Cardiac muscle cell (in vitro differentiated cells and primary cell): ENCODE data around the gene JMJD8. TPM values are rescaled to one million over a fixed set of nuclear protein-coding genes. Genes with fewer than 3 reads are reported as not detected.

Source experiments
- DNase-seq, 2 donors: peaks; one replicate each; pipeline versions ENCODE4 v3.0.0 to v3.0.0-alpha.2; 2010 to 2017; ENCODE audit warnings: low read depth in 1 of 2, low spot score in 1 of 2
- H3K27ac ChIP-seq: fragments of 200-600 bp; sonication (generic); 2 replicates; pipeline ENCODE4 v1.5.1; 2016
- H3K27me3 ChIP-seq: fragments of 200-600 bp; sonication (generic); 2 replicates; pipeline ENCODE4 v1.6.0; 2016; ENCODE audit warnings: control low read depth
- H3K36me3 ChIP-seq: fragments of 200-600 bp; sonication (generic); 2 replicates; pipeline ENCODE4 v1.5.1; 2016; ENCODE audit warnings: control low read depth
- H3K4me1 ChIP-seq: fragments of 200-600 bp; sonication (generic); 2 replicates; pipeline ENCODE4 v1.8.1; 2017; ENCODE audit warnings: low read depth, mild to moderate bottlenecking, mixed run types
- H3K4me3 ChIP-seq: fragments of 200-600 bp; sonication (generic); 2 replicates; pipeline ENCODE4 v1.5.1; 2016; ENCODE audit warnings: mild to moderate bottlenecking
- H3K9me3 ChIP-seq: fragments of 200-600 bp; sonication (generic); 2 replicates; pipeline ENCODE4 v1.5.1; 2017; ENCODE audit warnings: low read depth, mild to moderate bottlenecking, control low read depth
- polyA plus RNA-seq: library from polyadenylated mRNA; unstranded; fragments of >200 nt; fragmentation: Nextera tagmentation; extraction: Ambion mirVana; gene quantifications from 2 replicates; pipeline ENCODE4 v1.2.1, GENCODE V29; 2016
- total RNA-seq: library from RNA; depleted of rRNA; stranded (reverse); fragments of >200 nt; gene quantifications from 2 replicates; pipeline ENCODE4 v1.2.3, GENCODE V29; 2016
- TF ChIP-seq, protein P1 (sequence below): IDR thresholded peaks from 2 replicates; pipeline ENCODE4 v1.5.1; 2012; ENCODE audit warnings: low read depth, mild to moderate bottlenecking, low read length

The JMJD8 gene
- total and polyA plus RNA-seq, 2 experiments from 2014 or later = 105 to 118 TPM

DNA sequence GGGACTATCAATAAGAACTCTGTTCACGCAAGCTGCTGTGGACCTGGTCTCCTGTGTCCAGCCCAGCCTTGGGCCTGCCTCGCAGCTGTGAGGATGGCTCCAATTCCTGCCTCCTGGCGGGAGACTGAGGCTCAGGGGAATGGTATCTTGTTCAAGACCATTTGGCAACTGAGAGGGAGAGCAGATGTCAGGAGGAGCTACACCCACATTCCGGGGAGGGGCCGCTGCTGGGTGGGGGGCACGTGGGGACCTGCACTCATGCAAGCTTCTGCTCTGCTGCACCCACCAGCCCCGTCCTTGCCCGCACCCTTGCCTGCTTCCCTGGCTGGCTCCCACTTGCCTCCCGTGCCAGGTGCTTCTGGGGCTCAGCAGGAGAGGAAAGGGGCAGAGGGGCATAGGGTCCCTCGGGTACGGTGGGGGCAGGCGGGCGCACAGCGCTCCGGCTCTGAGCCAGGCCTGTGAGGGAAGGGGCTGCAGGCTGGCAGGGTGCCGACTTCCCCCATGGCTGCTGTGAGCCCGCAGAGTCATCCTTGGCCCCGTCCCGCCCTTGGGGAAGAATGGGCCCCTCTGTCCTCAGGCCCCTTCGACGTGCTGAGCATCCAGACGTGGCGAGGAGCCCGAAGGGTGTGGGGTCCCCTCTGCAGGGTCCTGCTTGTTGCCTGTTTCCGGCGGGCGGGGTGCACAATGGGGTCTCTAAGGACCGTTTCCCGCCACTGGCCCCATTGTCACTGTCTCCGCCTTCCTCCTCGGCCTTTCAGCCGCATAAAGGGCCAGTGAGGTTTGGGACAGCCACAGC lies 33.5 kb upstream of the JMJD8 start:
- no peak for DNase-seq
- H3K9me3 ChIP-seq = no peaks in the 10 kb centered on the region
- H3K27me3 ChIP-seq = no peaks in the 10 kb centered on the region
- H3K27ac ChIP-seq = no peak overlapping the region
- no peak overlapping the region for H3K4me3 ChIP-seq
- H3K4me1 ChIP-seq = peaks cover 23% of the 10 kb centered on the region
- TF ChIP-seq, protein P1, sequence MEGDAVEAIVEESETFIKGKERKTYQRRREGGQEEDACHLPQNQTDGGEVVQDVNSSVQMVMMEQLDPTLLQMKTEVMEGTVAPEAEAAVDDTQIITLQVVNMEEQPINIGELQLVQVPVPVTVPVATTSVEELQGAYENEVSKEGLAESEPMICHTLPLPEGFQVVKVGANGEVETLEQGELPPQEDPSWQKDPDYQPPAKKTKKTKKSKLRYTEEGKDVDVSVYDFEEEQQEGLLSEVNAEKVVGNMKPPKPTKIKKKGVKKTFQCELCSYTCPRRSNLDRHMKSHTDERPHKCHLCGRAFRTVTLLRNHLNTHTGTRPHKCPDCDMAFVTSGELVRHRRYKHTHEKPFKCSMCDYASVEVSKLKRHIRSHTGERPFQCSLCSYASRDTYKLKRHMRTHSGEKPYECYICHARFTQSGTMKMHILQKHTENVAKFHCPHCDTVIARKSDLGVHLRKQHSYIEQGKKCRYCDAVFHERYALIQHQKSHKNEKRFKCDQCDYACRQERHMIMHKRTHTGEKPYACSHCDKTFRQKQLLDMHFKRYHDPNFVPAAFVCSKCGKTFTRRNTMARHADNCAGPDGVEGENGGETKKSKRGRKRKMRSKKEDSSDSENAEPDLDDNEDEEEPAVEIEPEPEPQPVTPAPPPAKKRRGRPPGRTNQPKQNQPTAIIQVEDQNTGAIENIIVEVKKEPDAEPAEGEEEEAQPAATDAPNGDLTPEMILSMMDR = no peak
- no peaks in the 10 kb centered on the region for H3K36me3 ChIP-seq

DNA sequence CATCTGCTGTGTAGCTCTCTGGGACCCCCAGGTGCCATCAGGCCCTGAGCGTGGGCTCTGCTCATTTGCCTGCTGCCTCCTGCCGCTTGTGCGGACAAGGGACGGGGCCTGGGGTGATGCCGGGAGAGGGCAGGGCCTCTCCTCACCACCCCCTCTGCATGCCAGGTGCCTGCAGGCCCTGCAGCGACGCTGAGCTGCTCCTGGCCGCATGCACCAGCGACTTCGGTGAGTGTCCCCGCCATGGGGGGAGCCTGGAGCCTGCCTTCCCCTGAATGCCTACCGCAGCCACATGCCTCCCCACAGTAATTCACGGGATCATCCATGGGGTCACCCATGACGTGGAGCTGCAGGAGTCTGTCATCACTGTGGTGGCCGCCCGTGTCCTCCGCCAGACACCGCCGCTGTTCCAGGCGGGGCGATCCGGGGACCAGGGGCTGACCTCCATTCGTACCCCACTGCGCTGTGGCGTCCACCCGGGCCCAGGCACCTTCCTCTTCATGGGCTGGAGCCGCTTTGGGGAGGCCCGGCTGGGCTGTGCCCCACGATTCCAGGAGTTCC lies 32.7 kb upstream of the JMJD8 start:
- H3K9me3 ChIP-seq = no peaks in the 10 kb centered on the region
- H3K27me3 ChIP-seq = no peaks in the 10 kb centered on the region
- peaks cover 23% of the 10 kb centered on the region for H3K4me1 ChIP-seq
- no peaks in the 10 kb centered on the region for H3K36me3 ChIP-seq
- DNase-seq = no peak
- H3K27ac ChIP-seq = no peak overlapping the region
- no peak overlapping the region for H3K4me3 ChIP-seq
- TF ChIP-seq, protein P1 = no peak

DNA sequence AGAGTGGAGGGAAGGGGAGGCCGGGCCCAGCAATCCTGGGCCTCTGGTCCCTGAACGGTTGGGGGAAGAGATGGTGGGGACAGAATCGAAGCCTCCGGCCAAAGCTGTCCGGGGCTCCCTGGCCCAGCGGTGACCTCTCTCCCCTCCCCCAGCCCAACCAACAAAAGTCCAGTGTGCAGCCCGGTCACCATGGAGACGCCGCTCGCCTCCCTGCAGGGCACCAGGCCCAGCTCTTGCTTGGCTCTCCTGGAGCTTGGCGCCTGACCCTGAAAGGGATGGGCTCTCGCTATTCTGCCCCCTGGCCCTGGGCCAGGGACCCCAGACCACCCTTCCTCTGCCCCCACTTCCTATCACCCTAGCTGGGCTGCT lies 32.0 kb upstream of the JMJD8 start:
- peaks cover 19% of the 10 kb centered on the region for H3K4me1 ChIP-seq
- no peak overlapping the region for H3K27ac ChIP-seq
- H3K4me3 ChIP-seq = peak overlapping the region; percentile 62
- H3K9me3 ChIP-seq = no peaks in the 10 kb centered on the region
- peak; percentile 80 to 82 for DNase-seq
- TF ChIP-seq, protein P1 = no peak
- H3K36me3 ChIP-seq = no peaks in the 10 kb centered on the region
- H3K27me3 ChIP-seq = no peaks in the 10 kb centered on the region

DNA sequence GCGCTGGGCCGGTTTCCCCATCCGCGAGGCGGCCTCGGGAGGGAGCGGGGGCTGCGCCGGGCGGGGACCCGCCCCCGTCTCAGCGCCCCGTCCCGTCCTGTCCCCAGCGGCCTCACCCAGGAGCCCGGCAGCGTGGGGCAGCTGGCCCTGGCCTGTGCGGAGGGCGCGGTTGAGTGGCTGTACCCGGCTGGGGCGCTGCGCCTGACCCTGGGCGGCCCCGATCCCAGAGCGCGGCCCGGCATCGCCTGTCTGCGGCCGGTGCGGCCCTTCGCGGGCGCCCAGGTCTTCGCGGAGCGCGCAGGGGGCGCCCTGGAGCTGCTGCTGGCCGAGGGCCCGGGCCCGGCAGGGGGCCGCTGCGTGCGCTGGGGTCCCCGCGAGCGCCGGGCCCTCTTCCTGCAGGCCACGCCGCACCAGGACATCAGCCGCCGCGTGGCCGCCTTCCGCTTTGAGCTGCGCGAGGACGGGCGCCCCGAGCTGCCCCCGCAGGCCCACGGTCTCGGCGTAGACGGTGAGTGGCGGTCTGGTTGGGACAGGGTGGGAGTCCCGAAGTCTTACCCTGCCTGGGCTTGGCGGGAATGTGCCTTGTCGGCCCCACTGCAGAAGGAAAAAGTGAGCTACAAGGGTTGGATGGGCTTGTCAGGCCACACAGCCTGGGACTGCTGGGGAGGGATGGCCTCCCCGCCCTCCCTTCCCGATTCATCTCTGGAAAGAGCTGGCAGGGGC lies 31.5 kb upstream of the JMJD8 start:
- Histone ChIP-seq H3K27me3 (no peaks in the 10 kb centered on the region), H3K27ac (no peak overlapping the region), H3K4me1 (peaks cover 22% of the 10 kb centered on the region), H3K9me3 (no peaks in the 10 kb centered on the region), H3K4me3 (peak overlapping the region; percentile 62), H3K36me3 (no peaks in the 10 kb centered on the region)
- DNase-seq = peak in 1 of 2 donors; percentile 79
- TF ChIP-seq, protein P1 = peak; percentile 5

DNA sequence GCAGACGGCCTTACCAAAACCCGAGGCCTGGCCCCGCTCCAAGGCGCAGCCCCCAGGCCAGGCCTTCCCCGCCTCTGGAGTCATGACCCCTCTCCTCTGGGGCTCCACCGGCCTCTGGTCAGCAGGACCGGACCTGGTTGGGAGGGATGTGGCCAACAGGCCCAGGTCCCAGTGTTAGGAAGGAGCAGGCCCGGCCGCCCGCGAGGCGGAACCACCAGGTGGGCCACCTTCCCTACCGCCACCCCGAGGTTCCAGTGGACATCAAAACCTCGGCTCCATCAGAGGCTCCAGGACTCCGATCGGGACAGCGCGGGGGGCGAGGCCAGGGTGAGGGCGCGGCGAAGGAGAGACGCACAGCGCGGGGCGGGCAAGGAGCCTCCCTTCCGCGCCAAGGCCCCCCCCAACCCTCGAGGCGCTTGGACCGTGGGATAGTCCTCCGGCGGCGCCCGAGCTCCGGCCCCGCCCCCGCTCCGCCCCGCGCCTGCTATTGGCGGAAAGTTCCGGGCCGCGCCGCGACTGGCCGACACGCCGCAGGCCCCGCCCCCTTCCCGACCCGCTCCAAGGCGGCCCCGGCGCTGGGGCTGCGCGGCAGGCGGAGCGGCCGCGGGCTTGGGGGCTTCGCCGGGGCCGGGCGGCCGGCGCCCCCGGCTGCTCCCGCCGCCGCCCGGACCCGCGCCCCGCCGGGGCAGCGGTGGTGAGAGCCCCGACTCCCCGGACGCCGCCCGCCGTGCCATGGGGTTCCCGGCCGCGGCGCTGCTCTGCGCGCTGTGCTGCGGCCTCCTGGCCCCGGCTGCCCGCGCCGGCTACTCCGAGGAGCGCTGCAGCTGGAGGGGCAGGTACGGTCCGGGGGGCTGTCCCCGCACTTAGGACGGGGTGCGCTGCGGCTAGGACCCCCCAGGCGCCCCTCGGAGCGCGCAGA lies 30.7 kb upstream of the JMJD8 start, which contains the start of gene METRN:
Gene METRN, plus strand, starts transcription at position 561 of the 919 bp plus-strand sequence. Its CDS starts 172 bp downstream, at position 733.
- Histone ChIP-seq H3K9me3 (no peaks in the 10 kb centered on the region), H3K36me3 (no peaks in the 10 kb centered on the region), H3K27ac (no peak within 1 kb of the TSS), H3K27me3 (no peaks in the 10 kb centered on the region), H3K4me3 (peak within 1 kb of the TSS; percentile 62), H3K4me1 (peaks cover 27% of the 10 kb centered on the region)
- peak; percentile 93 to 96 for DNase-seq
- TF ChIP-seq, protein P1 = no peak
